LNCaP clone FGC (cell line): Measurements from ENCODE around the gene ITPRIP.

ENCODE experiments used
- DNase-seq: peaks from one replicate; pipeline ENCODE4 v3.0.0-alpha.2; 2011; ENCODE audit warnings: low read depth
- H3K4me3 ChIP-seq: 2 replicates; pipeline ENCODE4 v1.5.1; 2011; ENCODE audit warnings: mild to moderate bottlenecking, low read depth, low read length, control low read depth
- TF ChIP-seq, protein P1 (sequence below): IDR thresholded peaks from 2 replicates; pipeline ENCODE4 v1.5.1; 2012; ENCODE audit warnings: mild to moderate bottlenecking; ENCODE audit not compliant: control insufficient read depth, insufficient read depth; ENCODE audit errors: extremely low read depth

ITPRIP gene

DNA sequence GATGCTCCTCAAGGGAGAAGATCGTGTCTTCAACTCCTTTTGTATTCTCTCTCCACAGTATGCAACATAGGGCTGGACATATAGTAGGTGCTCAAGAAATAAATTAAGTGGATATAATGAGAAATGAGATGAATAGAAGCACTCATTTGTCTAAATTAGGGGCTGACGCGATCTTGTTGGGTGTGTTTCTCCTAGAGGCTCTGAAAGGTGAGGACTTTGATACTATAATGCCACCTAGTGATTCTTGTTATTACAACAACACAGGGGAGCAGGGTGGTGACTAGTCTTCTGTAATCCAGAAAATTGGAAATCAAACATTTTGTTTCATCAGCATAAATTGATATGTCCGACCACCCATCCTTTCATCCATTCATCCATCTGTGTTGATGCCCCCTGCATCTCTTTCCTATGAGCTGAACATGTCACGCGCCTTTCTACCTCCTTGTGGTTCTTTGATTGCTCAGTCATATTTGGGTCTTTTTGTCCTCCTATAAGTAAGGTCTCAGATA, 11.9 kb upstream of the ITPRIP start:
- TF ChIP-seq, protein P1, sequence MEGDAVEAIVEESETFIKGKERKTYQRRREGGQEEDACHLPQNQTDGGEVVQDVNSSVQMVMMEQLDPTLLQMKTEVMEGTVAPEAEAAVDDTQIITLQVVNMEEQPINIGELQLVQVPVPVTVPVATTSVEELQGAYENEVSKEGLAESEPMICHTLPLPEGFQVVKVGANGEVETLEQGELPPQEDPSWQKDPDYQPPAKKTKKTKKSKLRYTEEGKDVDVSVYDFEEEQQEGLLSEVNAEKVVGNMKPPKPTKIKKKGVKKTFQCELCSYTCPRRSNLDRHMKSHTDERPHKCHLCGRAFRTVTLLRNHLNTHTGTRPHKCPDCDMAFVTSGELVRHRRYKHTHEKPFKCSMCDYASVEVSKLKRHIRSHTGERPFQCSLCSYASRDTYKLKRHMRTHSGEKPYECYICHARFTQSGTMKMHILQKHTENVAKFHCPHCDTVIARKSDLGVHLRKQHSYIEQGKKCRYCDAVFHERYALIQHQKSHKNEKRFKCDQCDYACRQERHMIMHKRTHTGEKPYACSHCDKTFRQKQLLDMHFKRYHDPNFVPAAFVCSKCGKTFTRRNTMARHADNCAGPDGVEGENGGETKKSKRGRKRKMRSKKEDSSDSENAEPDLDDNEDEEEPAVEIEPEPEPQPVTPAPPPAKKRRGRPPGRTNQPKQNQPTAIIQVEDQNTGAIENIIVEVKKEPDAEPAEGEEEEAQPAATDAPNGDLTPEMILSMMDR: peak; percentile 73
- no peak overlapping the region for H3K4me3 ChIP-seq
- DNase-seq: no peak

DNA sequence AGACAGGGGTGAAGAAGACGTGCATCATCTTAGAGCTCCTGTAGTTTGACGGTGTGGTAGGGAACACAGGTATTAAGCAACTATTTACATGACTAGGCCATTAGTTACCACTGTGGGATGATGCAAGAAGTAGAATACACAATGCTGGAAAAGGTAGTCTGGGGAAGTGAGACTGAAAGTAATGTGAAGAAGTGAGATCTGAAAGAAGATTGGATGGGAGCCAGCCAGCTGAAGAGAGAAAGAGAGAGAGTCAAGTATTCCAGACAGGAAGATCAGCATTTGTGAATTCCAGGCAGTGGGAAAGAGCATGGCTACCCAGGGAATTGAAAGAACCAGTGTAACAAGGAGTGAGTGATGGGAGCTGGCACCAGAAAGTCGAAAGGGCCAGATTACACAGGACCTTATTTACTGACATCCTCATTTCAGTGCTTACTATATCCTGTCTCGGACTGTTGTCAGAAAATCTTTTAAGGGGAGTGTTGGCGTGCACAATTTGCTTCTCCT, 11.4 kb upstream of the ITPRIP start:
- H3K4me3 ChIP-seq: no peak overlapping the region
- no peak for DNase-seq
- TF ChIP-seq, protein P1: no peak

DNA sequence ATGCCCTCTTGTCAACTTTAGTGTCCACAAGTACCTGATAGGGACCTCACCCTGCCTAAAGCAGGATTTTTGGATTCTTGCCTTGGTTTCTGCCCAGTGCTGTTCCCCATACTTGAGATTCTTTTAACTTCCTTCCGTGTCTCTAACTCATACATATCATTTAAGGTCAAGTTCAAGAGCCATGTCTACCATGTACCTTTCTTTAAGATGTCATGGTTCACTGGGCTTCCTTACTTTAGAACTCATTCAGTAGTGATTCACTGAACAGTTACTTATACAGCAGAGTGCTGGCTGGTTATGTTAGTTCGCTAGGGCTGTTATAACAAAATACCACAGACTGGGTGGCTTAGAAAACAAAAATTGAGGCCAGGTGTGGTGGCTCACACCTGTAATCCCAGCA, 10.3 kb upstream of the ITPRIP start:
- no peak for DNase-seq
- no peak overlapping the region for H3K4me3 ChIP-seq
- TF ChIP-seq, protein P1: no peak

DNA sequence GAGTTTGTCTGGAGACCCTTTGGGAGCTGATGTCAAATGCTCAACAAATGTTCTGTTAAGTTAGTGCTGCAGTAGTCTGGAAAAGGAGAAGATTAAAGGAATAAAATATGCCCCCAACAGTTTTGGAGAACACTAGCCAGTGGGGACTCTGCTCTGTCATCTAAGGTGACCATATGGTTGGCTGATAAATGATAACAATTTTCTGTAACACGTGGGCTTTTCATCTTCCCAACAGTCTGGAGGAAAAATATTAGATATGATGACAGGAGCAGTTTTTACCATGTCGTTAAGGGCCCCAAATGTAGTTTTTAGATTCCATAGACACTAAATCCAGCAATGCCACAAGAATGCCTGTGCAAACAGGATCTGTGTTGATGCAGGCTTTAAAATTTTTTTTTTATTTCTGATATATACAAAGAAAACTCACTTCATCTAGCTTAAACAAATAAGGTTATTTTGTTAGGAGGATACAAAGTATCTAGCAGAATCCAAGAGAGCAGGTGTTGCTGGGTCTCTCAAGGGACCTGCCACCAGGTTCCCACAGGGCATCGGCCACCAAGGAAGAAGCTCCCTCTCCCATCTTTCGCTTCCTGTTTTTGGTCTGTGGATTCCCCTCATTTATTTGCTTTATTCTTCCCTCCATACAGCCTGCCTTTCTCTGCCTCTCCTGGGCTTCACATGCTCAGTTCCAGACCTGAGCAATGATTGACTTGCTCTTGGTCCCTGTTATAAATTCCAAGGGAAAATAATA, 9.2 kb upstream of the ITPRIP start:
- no peak overlapping the region for H3K4me3 ChIP-seq
- TF ChIP-seq, protein P1: no peak
- no peak for DNase-seq

DNA sequence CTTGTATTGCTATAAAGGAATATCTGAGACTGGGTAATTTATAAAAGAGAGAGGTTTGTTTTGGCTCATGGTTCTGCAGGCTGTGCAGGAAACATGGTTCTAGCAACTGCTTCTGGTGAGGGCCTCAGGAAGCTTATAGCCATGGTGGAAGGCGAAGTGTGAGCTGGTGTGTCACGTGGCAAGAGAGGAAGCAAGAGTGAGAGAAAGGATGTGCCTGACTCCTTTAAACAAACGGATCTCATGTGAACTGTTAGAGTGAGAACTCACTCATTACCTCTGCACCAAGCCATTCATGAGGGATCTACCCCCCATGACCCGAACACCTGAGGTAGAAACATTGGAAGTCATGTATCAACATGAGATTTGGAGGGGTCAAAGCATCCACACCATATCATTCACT, 7.7 kb upstream of the ITPRIP start:
- DNase-seq: no peak
- no peak overlapping the region for H3K4me3 ChIP-seq
- TF ChIP-seq, protein P1: no peak

DNA sequence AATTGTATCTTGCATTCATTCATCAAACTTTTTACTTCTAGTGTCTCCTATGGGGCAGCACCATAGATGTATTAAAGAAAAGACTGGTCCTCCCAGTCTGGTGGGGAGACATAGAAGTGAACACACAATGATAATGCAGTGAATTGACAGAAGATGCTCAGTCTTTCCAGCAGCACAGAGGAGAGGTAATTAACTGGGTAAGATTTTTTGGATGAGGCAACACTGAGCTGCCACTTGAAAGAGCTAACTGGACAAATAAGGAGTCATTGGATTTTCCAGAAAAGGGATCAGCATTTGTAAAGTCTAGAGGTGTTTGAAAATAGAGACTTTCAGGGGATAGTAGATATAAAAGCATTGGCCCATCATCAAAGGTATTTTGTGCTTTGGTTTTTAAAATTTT, 7.2 kb upstream of the ITPRIP start:
- H3K4me3 ChIP-seq: no peak overlapping the region
- TF ChIP-seq, protein P1: no peak

More for the DNA sequence above, 7.2 kb upstream of the ITPRIP start:
- DNase-seq: no peak
